Endothelial cell (in vitro differentiated cells): ENCODE data around the gene NRL. TPM values are rescaled to one million over a fixed set of nuclear protein-coding genes. Genes with fewer than 3 reads are reported as not detected.
A peak's percentile ranks its signal among the peaks of the same experiment; 100 is the strongest.

Source experiments
- DNase-seq: peaks from one replicate; pipeline ENCODE4 v3.0.0; 2021; ENCODE audit warnings: low spot score
- H3K27ac Mint-ChIP-seq: one replicate; pipeline ENCODE4 v1.8.0; 2021; ENCODE audit warnings: mixed read lengths, inconsistent platforms; ENCODE audit not compliant: unreplicated experiment
- H3K27me3 Mint-ChIP-seq: one replicate; pipeline ENCODE4 v1.8.0; 2021; ENCODE audit warnings: mild to moderate bottlenecking, moderate library complexity, mixed read lengths, inconsistent platforms; ENCODE audit not compliant: unreplicated experiment
- H3K36me3 Mint-ChIP-seq: one replicate; pipeline ENCODE4 v1.8.0; 2021; ENCODE audit warnings: mild to moderate bottlenecking, low read depth, mixed read lengths, inconsistent platforms; ENCODE audit not compliant: unreplicated experiment
- H3K4me1 Mint-ChIP-seq: one replicate; pipeline ENCODE4 v1.8.0; 2021; ENCODE audit warnings: mild to moderate bottlenecking, mixed read lengths, inconsistent platforms; ENCODE audit not compliant: unreplicated experiment
- H3K4me3 Mint-ChIP-seq: one replicate; pipeline ENCODE4 v1.8.0; 2021; ENCODE audit warnings: mild to moderate bottlenecking, mixed read lengths, inconsistent platforms; ENCODE audit not compliant: unreplicated experiment
- H3K9me3 Mint-ChIP-seq: one replicate; pipeline ENCODE4 v1.8.0; 2021; ENCODE audit warnings: mixed read lengths, inconsistent platforms; ENCODE audit not compliant: unreplicated experiment
- total RNA-seq: library from RNA; stranded (reverse); fragmentation: NEBNext Ultra II Directional; extraction: Animal tissue kit (Norgen Biotek cat#: 25700); gene quantifications from one replicate; pipeline ENCODE4 v1.2.1, GENCODE V29; 2021; ENCODE audit not compliant: unreplicated experiment
- TF ChIP-seq, protein P1 (sequence below): fragments of 200-600 bp; sonication (generic); IDR thresholded peaks from one replicate; pipeline ENCODE4 v1.5.0; 2021; ENCODE audit warnings: antibody characterized with exemption; ENCODE audit not compliant: unreplicated experiment

Gene NRL
- total RNA-seq, 1 donor from 2014 or later = 1.2 TPM

GRCh38 chr14:24098927-24099813 lies 15.6 kb downstream of the NRL start:
- H3K4me1 Mint-ChIP-seq = peaks cover 10% of the 10 kb centered on the region
- H3K9me3 Mint-ChIP-seq = no peaks in the 10 kb centered on the region
- TF ChIP-seq, protein P1, sequence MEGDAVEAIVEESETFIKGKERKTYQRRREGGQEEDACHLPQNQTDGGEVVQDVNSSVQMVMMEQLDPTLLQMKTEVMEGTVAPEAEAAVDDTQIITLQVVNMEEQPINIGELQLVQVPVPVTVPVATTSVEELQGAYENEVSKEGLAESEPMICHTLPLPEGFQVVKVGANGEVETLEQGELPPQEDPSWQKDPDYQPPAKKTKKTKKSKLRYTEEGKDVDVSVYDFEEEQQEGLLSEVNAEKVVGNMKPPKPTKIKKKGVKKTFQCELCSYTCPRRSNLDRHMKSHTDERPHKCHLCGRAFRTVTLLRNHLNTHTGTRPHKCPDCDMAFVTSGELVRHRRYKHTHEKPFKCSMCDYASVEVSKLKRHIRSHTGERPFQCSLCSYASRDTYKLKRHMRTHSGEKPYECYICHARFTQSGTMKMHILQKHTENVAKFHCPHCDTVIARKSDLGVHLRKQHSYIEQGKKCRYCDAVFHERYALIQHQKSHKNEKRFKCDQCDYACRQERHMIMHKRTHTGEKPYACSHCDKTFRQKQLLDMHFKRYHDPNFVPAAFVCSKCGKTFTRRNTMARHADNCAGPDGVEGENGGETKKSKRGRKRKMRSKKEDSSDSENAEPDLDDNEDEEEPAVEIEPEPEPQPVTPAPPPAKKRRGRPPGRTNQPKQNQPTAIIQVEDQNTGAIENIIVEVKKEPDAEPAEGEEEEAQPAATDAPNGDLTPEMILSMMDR = no peak
- H3K36me3 Mint-ChIP-seq = peaks cover 22% of the 10 kb centered on the region
- H3K27me3 Mint-ChIP-seq = peaks cover 11% of the 10 kb centered on the region
- H3K4me3 Mint-ChIP-seq = peak overlapping the region; percentile 49
- no peak for DNase-seq
- H3K27ac Mint-ChIP-seq = no peak overlapping the region

DNA sequence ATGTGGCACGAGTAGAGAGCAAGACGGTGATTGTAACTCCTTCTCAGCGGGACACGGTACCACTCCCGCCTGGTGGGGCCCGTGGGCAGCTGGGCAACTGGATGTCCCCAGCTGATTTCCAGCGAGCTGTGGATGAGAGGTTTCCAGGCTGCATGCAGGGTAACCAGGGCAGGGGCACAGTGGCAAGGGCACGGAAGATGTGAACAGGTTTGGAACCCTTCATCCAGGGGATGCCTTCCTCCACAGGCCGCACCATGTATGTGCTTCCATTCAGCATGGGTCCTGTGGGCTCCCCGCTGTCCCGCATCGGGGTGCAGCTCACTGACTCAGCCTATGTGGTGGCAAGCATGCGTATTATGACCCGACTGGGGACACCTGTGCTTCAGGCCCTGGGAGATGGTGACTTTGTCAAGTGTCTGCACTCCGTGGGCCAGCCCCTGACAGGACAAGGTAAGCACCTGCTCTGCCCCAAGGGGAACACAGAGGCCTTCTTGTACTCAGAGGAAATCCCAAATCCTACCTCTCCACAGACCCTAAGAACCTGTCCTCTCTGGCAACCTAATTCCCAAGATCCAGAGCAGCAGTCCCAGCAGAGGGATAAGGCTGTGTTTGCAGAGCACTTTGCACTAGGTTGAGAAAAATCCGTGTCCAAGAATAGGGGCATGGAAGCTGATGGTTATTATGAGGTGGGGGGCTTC lies 16.4 kb downstream of the NRL start:
- Mint-ChIP-seq H3K27me3 (peaks cover 9% of the 10 kb centered on the region), H3K27ac (no peak overlapping the region), H3K9me3 (no peaks in the 10 kb centered on the region), H3K36me3 (peaks cover 14% of the 10 kb centered on the region), H3K4me3 (no peak overlapping the region), H3K4me1 (peaks cover 12% of the 10 kb centered on the region)
- DNase-seq = no peak
- TF ChIP-seq, protein P1 = no peak

DNA sequence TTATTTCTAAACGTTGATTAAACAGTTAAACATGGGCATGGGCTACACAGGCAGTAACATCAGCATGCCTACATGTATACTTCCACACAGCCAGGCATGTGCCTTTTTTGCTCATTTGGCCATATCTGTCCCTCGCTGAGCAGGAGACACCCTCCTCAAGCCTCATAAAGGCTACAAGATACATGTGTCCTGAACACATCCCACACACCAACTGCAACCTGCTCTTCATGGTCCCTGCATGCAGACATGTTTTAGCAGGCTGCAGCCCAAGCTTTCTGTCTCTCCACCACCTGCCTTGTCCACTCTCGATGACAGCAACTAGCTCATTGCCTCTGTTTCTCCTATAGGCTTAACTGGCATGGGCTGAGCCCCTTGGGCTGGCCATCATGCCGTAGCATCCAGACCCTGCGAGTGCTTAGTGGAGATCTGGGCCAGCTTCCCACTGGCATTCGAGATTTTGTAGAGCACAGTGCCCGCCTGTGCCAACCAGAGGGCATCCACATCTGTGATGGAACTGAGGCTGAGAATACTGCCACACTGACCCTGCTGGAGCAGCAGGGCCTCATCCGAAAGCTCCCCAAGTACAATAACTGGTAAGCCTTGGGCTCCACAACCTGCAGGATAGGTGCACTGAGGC lies 18.1 kb downstream of the NRL start:
- TF ChIP-seq, protein P1 = no peak
- Mint-ChIP-seq H3K36me3 (peaks cover 8% of the 10 kb centered on the region), H3K4me3 (peak overlapping the region; percentile 51), H3K4me1 (peaks cover 16% of the 10 kb centered on the region), H3K27ac (no peak overlapping the region), H3K27me3 (peaks cover 10% of the 10 kb centered on the region), H3K9me3 (no peaks in the 10 kb centered on the region)
- no peak for DNase-seq

- Mint-ChIP-seq H3K4me1 (peaks cover 18% of the 10 kb centered on the region), H3K36me3 (peaks cover 8% of the 10 kb centered on the region), H3K9me3 (no peaks in the 10 kb centered on the region), H3K27ac (peak overlapping the region; percentile 74), H3K27me3 (peaks cover 10% of the 10 kb centered on the region), H3K4me3 (peak overlapping the region; percentile 95)
- TF ChIP-seq, protein P1 = no peak
- DNase-seq = peak; percentile 12
These were observed 19.3 kb downstream of the NRL start for GRCh38 chr14:24095271-24096068.
